HG03060 (cell line): Measurements from ENCODE around the gene SMAD3.
"Not testable (repeated sequence)": the region's sequence is repeated elsewhere in the genome, so short reads cannot be mapped to it uniquely, and the experiment has no call there.

ENCODE experiments used
- ATAC-seq: cut with Tn5 transposase; IDR thresholded peaks from one replicate; pipeline ENCODE4 v1.9.1; 2021; ENCODE audit warnings: low read depth, moderate number of reproducible peaks; ENCODE audit not compliant: unreplicated experiment

Gene SMAD3

DNA sequence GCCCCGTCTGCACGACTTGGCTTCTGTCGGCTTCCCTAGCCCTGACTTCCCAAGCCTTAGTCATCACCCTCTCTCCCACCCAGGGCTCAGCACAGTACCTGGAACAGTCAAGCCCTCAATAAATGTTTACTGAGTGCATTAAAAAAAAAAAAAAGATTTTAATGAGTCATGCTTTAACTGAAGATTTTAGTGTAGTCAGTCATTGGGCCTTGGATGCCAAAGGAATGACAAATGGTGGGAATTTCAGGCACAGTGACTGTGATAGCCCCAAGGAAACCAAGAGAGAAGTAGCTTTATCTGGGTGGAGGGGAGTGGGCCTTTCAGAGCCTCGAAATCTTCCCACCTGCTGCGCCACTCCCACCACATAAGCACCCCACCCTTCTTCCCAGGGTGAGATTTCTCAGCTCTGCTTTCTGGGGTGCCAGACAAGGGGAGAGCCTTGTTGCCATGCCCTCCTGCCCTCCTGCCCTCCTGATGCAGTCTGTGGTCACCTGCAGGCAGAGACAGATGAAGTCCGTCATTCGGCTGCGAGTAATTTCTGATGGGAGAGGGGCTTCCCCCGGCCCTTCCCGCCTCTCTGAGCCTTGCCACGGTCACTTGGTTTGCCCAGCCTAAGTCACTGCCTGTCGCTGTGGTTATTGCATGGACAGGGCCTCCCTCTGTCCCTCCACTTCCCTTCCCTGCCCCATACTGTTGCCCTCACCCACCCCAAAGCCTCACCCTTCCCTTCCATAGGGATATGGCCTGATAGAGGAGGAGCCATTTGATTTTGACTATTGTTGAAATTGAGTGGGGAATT, 41.8 kb downstream of the SMAD3 start:
- no peak for ATAC-seq

DNA sequence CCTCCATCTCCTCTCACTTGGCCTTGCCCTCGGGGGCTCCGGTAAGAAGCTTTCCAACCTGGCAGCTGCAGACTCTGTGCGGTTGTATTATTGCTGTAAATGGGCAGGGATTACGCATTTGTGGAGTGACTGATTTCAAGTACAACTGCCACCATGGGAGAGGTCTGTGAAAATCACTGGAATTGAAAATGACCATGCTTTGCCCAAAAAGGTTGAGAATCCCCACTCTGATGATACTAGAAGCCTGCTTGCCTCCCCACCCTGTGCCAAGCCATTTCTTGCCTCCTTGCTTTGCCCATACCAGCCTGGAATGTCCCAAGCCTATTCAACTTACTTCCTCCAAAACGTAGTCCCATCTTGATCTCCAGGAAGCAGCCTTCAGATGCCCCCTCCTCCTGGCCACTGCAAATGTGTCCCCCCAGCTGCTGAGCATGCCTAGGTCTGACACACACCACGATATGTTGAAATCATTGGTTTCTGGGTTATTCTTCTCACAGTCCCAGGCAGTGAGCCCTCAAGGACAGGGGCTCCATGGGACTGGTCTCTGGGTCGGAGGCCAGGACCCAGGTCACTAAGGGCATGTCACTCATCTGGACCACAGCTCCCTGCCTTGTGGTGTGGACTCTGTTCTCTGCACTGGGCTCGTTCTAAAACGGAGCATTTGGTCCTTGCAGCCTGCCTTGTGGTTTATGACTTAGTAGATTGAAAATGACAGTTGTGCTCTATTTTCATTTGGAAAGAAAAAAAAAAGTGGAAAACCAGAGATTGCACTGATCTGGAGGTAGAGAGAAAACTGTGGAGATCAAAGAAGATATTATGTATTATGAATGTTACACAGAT, 42.9 kb downstream of the SMAD3 start:
- no peak for ATAC-seq

DNA sequence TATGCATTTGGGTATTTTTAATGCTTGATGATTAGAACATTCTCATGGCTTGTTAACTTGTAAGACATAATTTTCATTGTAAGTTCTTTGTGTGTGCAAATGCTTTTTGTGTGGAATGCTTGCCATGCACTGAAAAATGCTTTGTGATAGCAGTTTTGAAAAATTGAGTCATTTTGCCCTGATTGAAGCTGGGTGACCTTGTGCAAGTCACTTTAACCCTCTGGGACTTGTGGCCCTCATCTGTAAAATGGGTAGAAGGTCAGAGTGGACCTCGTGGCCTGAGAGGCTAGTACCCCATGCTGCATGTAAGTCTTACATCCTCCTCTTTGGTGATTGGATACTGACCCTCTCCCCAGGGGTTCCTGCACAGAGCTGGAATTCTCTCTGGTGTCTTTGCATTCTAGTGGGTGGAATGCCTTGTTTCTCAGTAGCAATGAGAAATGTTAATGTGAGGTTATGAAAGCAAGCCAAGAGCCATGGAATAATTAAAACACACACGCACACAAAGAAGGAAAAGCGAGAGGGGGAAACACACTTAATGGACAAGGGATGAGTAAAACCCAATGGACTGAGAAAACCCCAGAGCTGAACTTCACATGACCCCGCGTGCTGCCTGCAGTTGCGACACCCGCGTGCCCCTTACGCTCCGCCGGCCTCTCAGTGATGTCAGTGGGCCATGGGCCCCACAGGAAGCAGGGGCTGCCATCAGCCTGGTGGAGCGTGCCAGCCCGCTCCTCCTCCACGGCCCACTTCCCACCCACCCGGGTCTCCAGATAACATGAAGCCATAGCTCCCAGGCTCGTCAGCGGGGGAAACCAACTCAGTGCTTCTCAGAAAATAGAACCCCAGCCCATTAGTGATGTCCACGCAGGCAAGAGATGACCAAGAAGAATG, 44.0 kb downstream of the SMAD3 start:
- no peak for ATAC-seq

DNA sequence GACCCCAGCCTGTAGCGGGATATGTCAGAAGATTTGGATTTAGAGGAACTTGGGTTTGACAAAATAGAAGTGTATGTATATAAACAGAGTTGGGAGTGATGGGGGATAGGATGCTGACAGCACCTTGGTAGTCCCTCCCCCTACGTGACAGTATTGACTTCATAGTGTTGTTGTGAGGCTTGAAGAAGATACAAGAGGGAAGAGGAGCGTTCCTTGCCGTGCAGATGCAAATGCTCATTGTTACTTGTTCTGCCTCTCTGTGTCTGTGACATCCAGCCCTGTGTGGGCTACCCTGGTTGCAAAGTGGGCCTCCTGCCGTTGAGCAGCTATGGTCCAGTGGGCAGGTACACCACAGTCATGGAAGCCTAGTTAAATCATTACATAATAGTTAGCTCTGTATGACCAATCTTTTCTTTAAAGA, 45.0 kb downstream of the SMAD3 start:
- no peak for ATAC-seq

DNA sequence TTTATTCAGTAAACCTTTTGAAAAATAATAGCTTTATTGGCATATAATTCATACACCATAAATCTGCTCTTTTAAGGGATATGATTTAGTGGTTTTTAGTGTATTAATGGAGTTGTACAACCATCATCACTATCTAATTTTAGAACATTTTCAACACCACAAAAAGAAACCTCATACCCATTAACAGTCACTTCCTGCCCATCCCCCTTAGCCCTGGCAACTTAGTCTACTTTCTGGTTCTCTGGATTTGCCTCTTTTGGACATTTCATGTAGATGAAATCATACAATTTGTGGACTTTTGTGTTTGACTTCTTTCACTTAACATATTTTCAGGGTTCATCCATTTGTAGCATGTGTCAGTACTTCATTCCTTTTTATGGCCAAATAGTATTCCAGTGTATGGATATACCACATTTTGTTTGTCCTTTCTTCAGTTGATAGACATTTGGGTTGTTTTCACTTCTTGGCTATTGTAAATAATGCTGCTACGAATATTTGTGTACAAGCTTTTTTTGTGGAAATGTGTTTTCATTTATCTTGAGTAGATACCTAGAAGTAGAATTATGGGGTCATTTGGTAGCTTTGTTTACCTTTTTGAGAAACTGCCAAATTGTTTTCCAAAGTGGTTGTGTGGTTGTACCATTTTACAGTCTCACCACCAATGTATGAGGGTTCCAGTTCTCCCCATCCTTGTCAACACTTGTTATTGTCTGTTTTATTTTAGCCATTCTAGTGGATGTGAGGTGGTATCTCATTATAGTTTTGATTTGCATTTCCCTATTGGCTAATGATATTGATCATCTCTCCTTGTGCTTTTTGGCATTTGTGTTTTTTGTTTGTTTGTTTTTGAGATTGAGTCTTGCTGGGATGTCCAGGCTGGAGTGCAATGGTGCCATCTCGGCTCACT, 45.8 kb downstream of the SMAD3 start:
- no peak for ATAC-seq

DNA sequence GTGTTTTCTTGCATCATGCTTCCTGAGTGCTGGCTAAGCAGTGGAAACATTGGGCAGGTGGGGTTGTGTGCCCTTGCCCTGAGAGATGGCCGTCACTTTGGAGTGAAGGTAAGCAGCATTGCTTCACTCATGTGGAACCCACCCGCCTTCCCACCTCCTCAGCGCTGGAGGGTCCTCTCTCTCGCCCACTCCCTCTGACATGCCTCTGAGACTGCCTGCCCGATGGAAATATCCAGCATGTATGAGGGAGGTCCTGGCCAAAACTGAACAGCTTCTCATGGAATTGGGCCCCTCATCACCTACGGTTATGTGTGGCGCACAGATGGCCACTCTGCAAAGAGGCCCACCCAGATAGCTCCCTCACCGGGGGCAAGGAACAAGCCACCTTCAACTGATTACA, 48.6 kb downstream of the SMAD3 start:
- ATAC-seq: no peak

DNA sequence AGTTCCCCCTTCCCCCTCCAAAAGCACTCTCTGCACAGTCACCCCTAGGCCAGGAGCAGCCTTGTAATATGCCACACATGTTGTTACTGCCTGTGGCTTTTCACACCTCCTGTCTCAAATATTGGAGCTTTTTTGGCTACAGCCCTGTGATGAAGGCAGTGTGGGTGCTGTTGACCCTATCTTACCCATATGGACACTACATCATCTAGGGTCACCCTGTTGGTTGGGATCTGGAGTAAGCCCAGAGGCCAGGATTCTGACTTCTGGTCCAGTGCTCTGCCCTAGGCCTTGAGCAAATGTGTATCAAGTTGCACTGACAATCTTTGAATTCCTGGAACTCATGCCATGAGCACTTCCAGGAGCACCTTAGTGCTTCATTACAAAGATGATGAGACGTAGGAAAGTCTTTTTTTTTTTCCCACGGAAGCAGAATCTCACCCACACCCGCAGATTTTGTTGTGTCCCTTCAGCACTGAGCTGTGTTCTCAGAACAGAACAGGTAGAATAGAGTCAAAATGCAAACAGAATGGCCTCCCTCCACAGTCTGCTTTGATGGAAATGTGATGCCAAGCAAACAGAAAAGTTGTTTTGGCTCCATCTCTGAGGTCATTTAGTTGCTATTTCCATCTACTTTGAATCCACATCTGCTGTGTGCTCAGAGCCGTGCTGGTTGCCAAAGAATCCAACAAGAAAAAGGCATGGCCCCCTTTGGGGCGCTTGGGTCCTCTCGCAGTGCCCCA, 49.6 kb downstream of the SMAD3 start:
- ATAC-seq: no peak

DNA sequence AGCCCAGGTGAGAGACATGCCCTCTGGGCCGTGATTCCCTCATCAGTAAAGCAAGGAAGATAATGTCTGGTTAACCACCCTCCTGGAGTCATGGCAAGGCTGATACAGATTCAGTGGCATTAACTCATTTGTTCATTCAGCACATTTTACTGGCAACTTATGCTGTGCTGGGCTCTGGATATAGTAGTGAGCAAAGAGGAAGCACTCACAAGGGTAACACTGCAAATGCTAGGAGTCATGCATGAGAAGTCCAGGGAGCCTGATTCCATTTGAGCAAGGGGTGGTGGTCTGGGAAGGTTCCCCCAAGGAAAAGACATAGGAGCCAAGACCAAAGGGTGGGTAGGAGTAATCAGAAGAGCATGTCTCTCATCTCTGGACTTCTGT, 50.2 kb downstream of the SMAD3 start:
- ATAC-seq: no peak

DNA sequence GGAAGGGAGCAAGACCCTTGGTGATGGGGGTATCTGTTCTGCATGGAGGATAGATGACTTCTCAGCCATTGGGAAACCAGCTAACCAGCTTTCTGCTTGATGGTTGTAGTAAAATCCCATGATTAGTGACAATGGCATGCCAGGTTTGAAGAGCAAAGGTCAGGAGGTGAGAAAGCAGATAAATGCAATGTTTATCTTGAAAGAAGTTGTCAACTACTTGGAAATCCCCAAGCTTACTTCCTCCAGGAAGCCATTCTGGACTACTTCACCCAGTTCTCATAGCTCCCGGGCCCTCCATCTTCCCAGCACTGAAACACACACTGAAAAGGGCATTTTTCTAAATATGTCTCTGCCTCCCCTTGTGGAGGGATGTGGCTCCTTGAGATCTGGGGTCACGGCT, 51.3 kb downstream of the SMAD3 start:
- no peak for ATAC-seq

DNA sequence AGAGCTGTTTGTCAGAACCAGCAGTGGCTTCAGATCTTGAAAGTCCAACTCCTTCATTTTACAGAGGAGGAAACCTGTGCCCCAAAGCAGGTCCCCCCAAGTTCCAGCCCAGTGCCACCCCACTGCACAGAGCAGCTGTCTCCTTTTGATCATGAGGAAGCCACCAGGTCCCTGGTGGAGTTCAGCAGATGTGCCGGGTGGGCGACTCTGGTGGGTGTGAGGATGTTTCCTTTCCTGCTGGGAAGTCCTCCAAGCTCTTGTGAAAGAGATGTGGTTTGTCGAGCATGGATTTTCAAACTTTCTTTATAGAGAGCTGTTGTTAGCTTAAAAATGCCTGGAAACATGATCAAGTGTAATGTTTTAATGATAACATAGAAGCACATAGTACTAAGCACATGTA, 52.0 kb downstream of the SMAD3 start:
- ATAC-seq: no peak

DNA sequence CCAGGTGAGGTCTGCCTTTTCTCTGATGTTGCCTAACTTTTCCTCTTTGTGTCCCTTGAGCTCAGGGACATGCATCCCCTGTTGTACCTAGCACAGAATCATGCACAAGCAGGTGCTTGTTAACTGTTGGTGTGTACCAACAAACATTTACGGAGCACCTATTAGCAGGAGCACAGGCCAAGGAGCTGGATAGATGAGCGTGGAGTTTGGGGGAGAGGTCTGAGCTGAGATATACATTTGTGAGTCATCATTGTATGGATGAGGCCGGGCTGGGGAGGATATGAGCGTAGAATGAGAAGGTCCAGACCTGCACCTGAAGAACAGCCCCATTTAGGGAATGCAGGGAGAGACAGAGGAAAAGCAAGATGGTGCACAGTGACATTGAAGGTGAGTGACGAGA, 53.4 kb downstream of the SMAD3 start:
- no peak for ATAC-seq

DNA sequence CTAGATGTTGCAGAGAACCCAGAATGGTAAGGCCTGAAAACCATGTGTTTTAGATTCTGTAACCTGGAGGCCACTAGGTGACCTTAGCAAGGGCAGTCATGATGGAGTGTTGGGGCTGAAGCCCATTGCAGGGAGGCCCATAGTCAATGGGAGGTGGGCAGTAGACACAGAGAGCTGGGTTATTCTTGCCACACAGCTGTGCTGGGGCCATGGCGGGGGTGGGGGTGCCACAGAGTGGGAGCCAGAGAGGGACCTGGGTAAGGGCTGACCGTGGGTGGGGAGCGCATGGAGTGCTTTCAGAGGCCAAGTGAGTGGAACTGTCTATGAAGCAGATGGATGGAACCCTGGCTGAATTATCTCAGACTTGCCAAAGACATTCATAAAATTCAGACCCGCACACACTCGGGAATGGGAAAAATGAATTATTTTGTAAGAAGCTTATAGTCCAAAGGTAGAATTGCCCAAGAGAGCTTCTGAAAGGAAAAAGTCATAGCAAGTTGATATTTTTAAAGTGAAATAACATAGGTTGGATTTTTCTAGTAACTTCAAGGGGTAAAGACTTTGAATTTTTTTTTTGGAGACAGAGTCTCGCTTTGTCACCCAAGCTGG, 53.9 kb downstream of the SMAD3 start:
- ATAC-seq: no peak

DNA sequence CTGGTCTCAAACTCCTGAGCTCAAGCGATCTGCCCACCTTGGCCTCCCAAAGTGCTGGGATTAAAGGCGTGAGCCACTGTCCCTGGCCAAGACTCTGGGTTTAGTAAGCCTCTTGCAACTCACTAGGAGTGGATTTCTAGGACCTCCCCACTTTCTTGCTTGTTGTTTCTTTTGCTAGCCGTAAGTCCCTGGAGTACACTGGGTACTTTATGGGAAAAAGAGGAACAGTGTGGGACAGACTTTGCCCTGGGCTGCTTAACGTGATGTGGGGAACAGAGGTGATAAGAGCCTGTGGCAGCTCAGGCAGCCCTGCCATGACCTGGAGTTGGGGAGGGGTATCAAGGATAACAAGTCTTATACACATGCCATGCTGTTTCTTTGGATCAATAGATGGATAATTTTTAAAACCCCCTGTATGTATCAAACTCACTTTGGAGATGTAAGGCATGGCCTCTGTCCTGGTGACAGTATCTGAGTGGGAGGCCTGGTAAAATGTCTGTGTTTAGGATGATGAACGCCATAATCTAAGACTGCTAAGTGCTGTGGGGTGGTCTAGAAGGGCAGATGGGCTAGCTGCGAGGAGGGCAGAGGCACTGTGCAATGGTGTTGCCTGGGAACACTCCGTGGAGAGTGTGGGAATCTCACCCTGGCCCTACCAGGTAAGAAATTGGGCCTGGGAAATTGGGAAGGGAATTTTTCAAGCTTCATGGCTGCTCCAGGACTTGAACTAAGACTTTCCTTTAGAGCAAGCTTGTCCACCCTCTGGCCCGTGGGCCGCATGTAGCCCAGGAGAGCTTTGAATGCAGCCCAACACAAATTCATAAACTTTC, 54.8 kb downstream of the SMAD3 start:
- ATAC-seq: no peak

DNA sequence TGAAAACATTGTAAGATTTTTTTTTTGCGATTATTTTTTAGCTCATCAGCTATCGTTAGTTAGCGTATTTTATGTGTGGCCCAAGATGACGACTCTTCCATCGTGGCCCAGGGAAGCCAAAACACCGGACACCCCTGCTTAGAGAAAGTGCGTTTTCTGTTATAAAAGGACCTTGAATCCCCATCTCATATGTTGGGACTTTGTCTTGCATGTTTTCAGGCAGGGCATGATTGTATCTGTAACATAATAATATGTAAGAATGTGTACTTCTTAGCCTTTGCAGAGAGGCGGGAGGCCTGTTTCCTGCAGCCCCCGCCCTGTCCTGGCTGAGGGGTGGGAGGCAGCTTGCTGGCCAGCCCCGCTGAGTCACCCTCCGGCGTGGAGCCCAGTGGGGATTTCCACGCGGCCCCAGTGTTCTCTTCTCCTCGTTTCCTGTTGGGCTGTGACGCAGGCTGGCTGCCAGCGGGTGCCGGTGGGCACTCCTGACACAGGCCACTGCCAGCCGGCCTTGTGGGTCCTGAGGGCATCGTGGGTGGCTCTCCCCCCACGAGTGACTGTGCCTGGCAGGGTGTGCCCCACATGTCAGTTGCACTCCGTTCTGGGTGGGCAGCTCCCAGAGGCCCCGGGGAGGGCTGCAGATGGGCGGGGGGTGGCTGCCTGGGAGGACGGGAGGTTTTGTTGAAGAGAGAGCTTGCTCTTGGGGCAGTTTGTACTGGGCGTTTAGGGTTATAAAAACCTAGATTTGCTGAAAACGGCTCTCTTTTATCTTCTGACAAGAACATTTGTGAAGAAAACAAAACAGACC, 55.6 kb downstream of the SMAD3 start:
- ATAC-seq: no peak

DNA sequence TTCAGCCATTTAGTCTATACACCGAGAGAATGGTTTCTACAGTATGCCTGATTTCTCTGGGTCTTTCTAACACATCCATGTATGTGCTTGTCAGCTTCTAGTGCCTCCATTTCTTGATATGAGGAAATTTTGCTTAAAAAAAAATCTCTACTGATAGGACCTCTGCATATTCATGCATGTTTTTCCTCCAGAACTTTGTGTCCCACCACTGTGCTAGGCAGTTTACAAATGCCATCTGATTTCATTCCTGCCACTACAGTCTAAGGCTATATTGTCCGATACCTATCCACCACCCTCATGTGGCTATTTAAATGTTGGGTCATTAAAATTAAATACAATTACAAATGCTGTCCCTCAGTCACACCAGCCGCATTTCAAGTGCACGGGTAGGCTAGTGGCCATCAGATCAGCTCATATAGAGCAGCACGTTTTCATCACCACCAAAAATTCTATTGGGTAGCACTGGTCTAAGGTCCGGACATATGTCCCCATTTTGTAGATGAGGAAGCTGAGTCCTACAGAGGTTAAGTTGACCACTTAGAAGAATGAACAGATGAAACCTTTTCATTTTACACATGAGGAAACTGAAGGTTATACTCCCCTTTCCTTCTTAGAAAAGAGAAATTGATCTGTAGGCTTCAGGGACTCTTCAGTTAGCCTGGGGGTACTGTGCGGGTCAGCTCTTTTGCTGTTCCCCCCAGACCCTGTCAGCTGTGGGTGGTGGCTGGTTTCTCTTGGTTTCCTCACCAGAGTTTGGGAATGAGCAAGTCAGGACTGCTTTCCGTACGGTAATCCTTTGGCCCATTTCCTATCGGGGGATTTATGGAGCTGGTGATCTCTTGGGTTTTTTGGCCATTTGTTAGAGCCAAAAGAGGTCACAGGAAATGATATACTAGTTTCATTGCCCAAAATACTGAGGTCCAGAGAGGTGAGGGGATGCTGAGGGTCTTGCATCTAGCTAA, 56.5 kb downstream of the SMAD3 start:
- no peak for ATAC-seq

DNA sequence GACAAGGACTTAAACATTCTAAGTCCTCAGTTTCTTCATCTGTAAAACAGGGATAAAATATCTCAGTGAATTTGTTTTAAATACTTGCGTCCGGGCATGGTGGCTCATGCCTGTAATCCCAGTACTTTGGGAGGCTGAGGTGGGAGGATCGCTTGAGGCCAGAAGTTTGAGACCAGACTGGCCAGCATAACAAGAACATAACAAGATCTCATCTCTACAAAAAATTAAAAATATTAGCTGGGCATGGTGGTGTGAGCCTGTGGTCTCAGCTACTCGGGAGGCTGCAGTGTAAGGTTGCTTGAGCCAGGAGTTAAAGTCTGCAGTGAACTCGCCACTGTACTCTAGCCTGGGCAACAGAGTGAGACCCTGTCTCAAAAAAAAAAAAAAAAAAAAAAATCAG, 57.4 kb downstream of the SMAD3 start:
- not testable (repeated sequence) for ATAC-seq
